Measurements from ENCODE around the gene ESM1.

Gene ESM1

GRCh38 chr5:54981928-54982327, 3.5 kb downstream of the ESM1 start:
- no peak for DNase-seq (ENCODE audit: low read depth)

GRCh38 chr5:54975701-54976100, 9.7 kb downstream of the ESM1 start:
- no peak for DNase-seq (ENCODE audit: low read depth)

- DNase-seq (ENCODE audit: low read depth), result no peak
Observed at GRCh38 chr5:54969856-54970828, 15.3 kb downstream of the ESM1 start.

GRCh38 chr5:54969242-54969641, 16.2 kb downstream of the ESM1 start:
- no peak for DNase-seq (ENCODE audit: low read depth)

GRCh38 chr5:54965806-54966205, 19.6 kb downstream of the ESM1 start:
- no peak for DNase-seq (ENCODE audit: low read depth)

- DNase-seq (ENCODE audit: low read depth), result no peak
Observed at GRCh38 chr5:54964405-54964804, 21.0 kb downstream of the ESM1 start.

GRCh38 chr5:54959673-54960418, 25.5 kb downstream of the ESM1 start:
- DNase-seq (ENCODE audit: low read depth), result no peak

GRCh38 chr5:54956922-54957321, 28.5 kb downstream of the ESM1 start:
- no peak for DNase-seq (ENCODE audit: low read depth)

- DNase-seq (ENCODE audit: low read depth), result no peak
Observed at GRCh38 chr5:54947187-54947586, 38.2 kb downstream of the ESM1 start.

- no peak for DNase-seq (ENCODE audit: low read depth)
Observed at GRCh38 chr5:54946306-54946819, 39.0 kb downstream of the ESM1 start.

- DNase-seq (ENCODE audit: low read depth), result peak; percentile 10
Observed at GRCh38 chr5:54944364-54944763, 41.0 kb downstream of the ESM1 start.

GRCh38 chr5:54942064-54942778, 43.2 kb downstream of the ESM1 start:
- no peak for DNase-seq (ENCODE audit: low read depth)

GRCh38 chr5:54936201-54936600, 49.2 kb downstream of the ESM1 start:
- DNase-seq (ENCODE audit: low read depth), result no peak

- no peak for DNase-seq (ENCODE audit: low read depth)
Observed at GRCh38 chr5:54932789-54933188, 52.6 kb downstream of the ESM1 start.

GRCh38 chr5:54930736-54931135, 54.7 kb downstream of the ESM1 start:
- DNase-seq (ENCODE audit: low read depth), result no peak
